Astrocyte (in vitro differentiated cells and primary cell): ENCODE measurements around the gene UTP15.

Source experiments
- CTCF ChIP-seq: IDR thresholded peaks from 2 replicates; pipeline ENCODE4 v1.5.1; 2011; ENCODE audit warnings: low read depth, mild to moderate bottlenecking, inconsistent platforms, low read length, moderate library complexity; ENCODE audit not compliant: insufficient read depth
- EZH2 ChIP-seq: IDR thresholded peaks from 2 replicates; pipeline ENCODE4 v1.6.1; 2012; ENCODE audit warnings: mild to moderate bottlenecking, low read length, inconsistent platforms; ENCODE audit not compliant: insufficient read depth

- TF ChIP-seq EZH2 (no peak), CTCF (no peak)
Observed at GRCh38 chr5:73540192-73540591, 25.4 kb upstream of the UTP15 start.
